SK-N-SH (cell line): ENCODE measurements around the gene NPY2R. TPM values are rescaled to one million over a fixed set of nuclear protein-coding genes. Genes with fewer than 3 reads are reported as not detected.

Experiments
- CTCF ChIA-PET: fragments of 300-600, 350-600 bp; formaldehyde crosslinking; extraction: SDS; loops from one replicate; lab custom pipeline; 2021; lab: Yijun Ruan, JAX
- POLR2A ChIA-PET: fragments of 350-600 bp; sonication (Branson Sonifier 250); formaldehyde crosslinking; extraction: SDS; loops from one replicate; lab custom pipeline; 2020; ENCODE audit warnings: antibody characterized with exemption, inconsistent platforms; lab: Yijun Ruan, JAX
- DNase-seq: peaks from one replicate; pipeline ENCODE4 v3.0.0; 2012
- H2AFZ ChIP-seq: fragments of 200-600 bp; sonication (generic); 2 replicates; pipeline ENCODE4 v1.8.1; 2016; ENCODE audit warnings: antibody characterized with exemption, mild to moderate bottlenecking, low read depth
- H3F3A ChIP-seq: fragments of 200-600 bp; sonication (generic); replicated peaks from 2 replicates; pipeline ENCODE3; 2016; ENCODE audit warnings: antibody characterized with exemption, mild to moderate bottlenecking; ENCODE audit not compliant: insufficient read depth
- H3K27ac ChIP-seq, 2 experiments: fragments of 200-500 bp in 1 of 2; fragments of 200-600 bp in 1 of 2; sonication (Bioruptor generic) in 1 of 2; sonication (generic), shearing (Covaris generic) in 1 of 2; 2 replicates each; pipeline versions ENCODE4 v1.5.1 to v1.6.1; 2014 to 2016; ENCODE audit warnings: low read depth in 2 of 2, inconsistent platforms in 1 of 2, low read length in 1 of 2, mild to moderate bottlenecking in 1 of 2, mixed read lengths in 1 of 2
- H3K27me3 ChIP-seq: fragments of 200-600 bp; sonication (generic), shearing (Covaris generic); 2 replicates; pipeline ENCODE4 v1.6.1; 2016; ENCODE audit warnings: mixed run types; ENCODE audit not compliant: insufficient read depth
- H3K36me3 ChIP-seq, 2 experiments: fragments of 200-500 bp in 1 of 2; fragments of 200-600 bp in 1 of 2; sonication (Bioruptor generic) in 1 of 2; sonication (generic) in 1 of 2; replicated peaks in 1 of 2; 2 replicates each; pipeline versions ENCODE3 to v1.5.1; 2014 to 2016; ENCODE audit warnings: low read length in 1 of 2, mild to moderate bottlenecking in 1 of 2; ENCODE audit not compliant: insufficient read depth in 2 of 2, control insufficient read depth in 1 of 2
- H3K4me1 ChIP-seq, 2 experiments: fragments of 200-500 bp in 1 of 2; fragments of 200-600 bp in 1 of 2; sonication (Bioruptor generic) in 1 of 2; sonication (generic), shearing (Covaris generic) in 1 of 2; 2 replicates each; pipeline versions ENCODE4 v1.5.1 to v1.6.1; 2014 to 2016; ENCODE audit warnings: low read depth in 1 of 2, low read length in 1 of 2, mixed run types in 1 of 2; ENCODE audit not compliant: insufficient read depth in 2 of 2, control insufficient read depth in 1 of 2
- H3K4me2 ChIP-seq: fragments of 200-600 bp; sonication (generic), shearing (Covaris generic); 2 replicates; pipeline ENCODE4 v1.6.1; 2017; ENCODE audit warnings: mixed run types
- H3K4me3 ChIP-seq, 2 experiments: fragments of 200-500 bp in 1 of 2; fragments of 200-600 bp in 1 of 2; sonication (Bioruptor generic) in 1 of 2; sonication (generic), shearing (Covaris generic) in 1 of 2; 2 replicates each; pipeline versions ENCODE4 v1.5.1 to v1.8.1; 2014 to 2016; ENCODE audit warnings: low read depth in 2 of 2, inconsistent platforms in 1 of 2, low read length in 1 of 2, mild to moderate bottlenecking in 1 of 2, mixed read lengths in 1 of 2, moderate library complexity in 1 of 2
- H3K79me2 ChIP-seq: fragments of 200-600 bp; sonication (generic); 2 replicates; pipeline ENCODE4 v1.8.1; 2017; ENCODE audit warnings: mild to moderate bottlenecking; ENCODE audit not compliant: insufficient read depth
- H3K9ac ChIP-seq: fragments of 200-600 bp; sonication (generic); 2 replicates; pipeline ENCODE4 v1.6.1; 2017; ENCODE audit warnings: mixed run types
- H3K9me2 ChIP-seq: fragments of 200-600 bp; sonication (generic); 2 replicates; pipeline ENCODE4 v1.6.1; 2017; ENCODE audit warnings: mixed run types
- H3K9me3 ChIP-seq: fragments of 200-600 bp; sonication (generic); 2 replicates; pipeline ENCODE4 v1.6.1; 2017; ENCODE audit warnings: mixed run types, mild to moderate bottlenecking, moderate library complexity
- H4K20me1 ChIP-seq: fragments of 200-600 bp; sonication (generic); 2 replicates; pipeline ENCODE4 v1.6.1; 2017; ENCODE audit warnings: mild to moderate bottlenecking, mixed run types; ENCODE audit not compliant: insufficient read depth
- CHD2 ChIP-seq: fragments of 150-350 bp; IDR thresholded peaks from 2 replicates; pipeline ENCODE4 v1.6.1; 2018; ENCODE audit warnings: low read length; ENCODE audit not compliant: partially characterized antibody
- ELF1 ChIP-seq: IDR thresholded peaks from 2 replicates; pipeline ENCODE4 v1.4.0; 2012
- EP300 ChIP-seq, 2 experiments: IDR thresholded peaks; 2 replicates each; pipeline versions ENCODE4 v1.4.0 to v1.6.1; 2012; ENCODE audit warnings: borderline replicate concordance in 1 of 2, low read depth in 1 of 2, low read length in 1 of 2
- EZH2phosphoT487 ChIP-seq: fragments of 200-600 bp; sonication (generic); IDR thresholded peaks from 2 replicates; pipeline ENCODE4 v1.6.1; 2017; ENCODE audit warnings: low read depth, mixed run types, mild to moderate bottlenecking, antibody characterized with exemption, moderate library complexity, borderline replicate concordance
- FOXJ3 ChIP-seq: sonication (generic); formaldehyde crosslinking; IDR thresholded peaks from 2 replicates; pipeline ENCODE4 v1.5.1; 2020; ENCODE audit warnings: mild to moderate bottlenecking, missing genetic modification reagents
- FOXM1 ChIP-seq: IDR thresholded peaks from 2 replicates; pipeline ENCODE4 v1.4.0; 2012; ENCODE audit warnings: low read depth, mild to moderate bottlenecking
- GABPA ChIP-seq: IDR thresholded peaks from 2 replicates; pipeline ENCODE4 v1.4.0; 2012; ENCODE audit warnings: low read depth, mild to moderate bottlenecking
- GATA2 ChIP-seq: sonication (generic); formaldehyde crosslinking; IDR thresholded peaks from 2 replicates; pipeline ENCODE4 v1.5.0; 2020; ENCODE audit warnings: mild to moderate bottlenecking, missing genetic modification reagents
- MXI1 ChIP-seq: IDR thresholded peaks from 2 replicates; pipeline ENCODE4 v1.6.1; 2012; ENCODE audit warnings: mild to moderate bottlenecking, low read depth, low read length, improper control_type of control experiment
- NFIC ChIP-seq: IDR thresholded peaks from 2 replicates; pipeline ENCODE4 v1.4.0; 2012; ENCODE audit warnings: borderline replicate concordance
- PBX3 ChIP-seq: IDR thresholded peaks from 2 replicates; pipeline ENCODE4; 2012
- POLR2AphosphoS5 ChIP-seq: IDR thresholded peaks from 2 replicates; pipeline ENCODE4 v1.6.1; 2012; ENCODE audit warnings: low read depth, low read length
- RAD21 ChIP-seq: IDR thresholded peaks from 2 replicates; pipeline ENCODE4 v1.6.1; 2012; ENCODE audit warnings: mild to moderate bottlenecking, low read length
- RXRA ChIP-seq: IDR thresholded peaks from 2 replicates; pipeline ENCODE4 v1.4.0; 2012; ENCODE audit warnings: low read depth, mild to moderate bottlenecking, borderline replicate concordance
- SIN3A ChIP-seq: IDR thresholded peaks from 2 replicates; pipeline ENCODE4 v1.6.1; 2012; ENCODE audit warnings: low read depth, mild to moderate bottlenecking, low read length, moderate library complexity, borderline replicate concordance
- TAF1 ChIP-seq: IDR thresholded peaks from 2 replicates; pipeline ENCODE4 v1.6.1; 2012; ENCODE audit warnings: low read depth, mild to moderate bottlenecking, low read length, moderate library complexity, borderline replicate concordance
- TEAD4 ChIP-seq: IDR thresholded peaks from 2 replicates; pipeline ENCODE4 v1.4.0; 2012; ENCODE audit warnings: mild to moderate bottlenecking, borderline replicate concordance; ENCODE audit not compliant: insufficient read depth
- USF1 ChIP-seq: IDR thresholded peaks from 2 replicates; pipeline ENCODE4 v1.4.0; 2012; ENCODE audit warnings: low read depth, borderline replicate concordance
- YY1 ChIP-seq: IDR thresholded peaks from 2 replicates; pipeline ENCODE4 v1.4.0; 2012; ENCODE audit warnings: low read depth, mild to moderate bottlenecking
- ZBTB33 ChIP-seq: IDR thresholded peaks from 2 replicates; pipeline ENCODE4 v1.4.0; 2012; ENCODE audit warnings: low read depth, borderline replicate concordance
- WGBS: methylation state at CpG from one replicate; pipeline ENCODE4 v1.1.6; 2017; ENCODE audit warnings: low lambda C conversion rate; 5-methylcytosine and 5-hydroxymethylcytosine counted together
- polyA plus RNA-seq, 3 experiments: library from polyadenylated mRNA; depleted of rRNA; stranded (reverse); fragments of >200 nt; gene quantifications; 2 replicates each; pipeline ENCODE4 v1.2.3, GENCODE V29; 2012

Gene NPY2R
- polyA plus RNA-seq, 1 of the 3 experiments (the other 2 are of a cell fraction) = not detected

GRCh38 chr4:155179216-155179615 lies 29.2 kb upstream of the NPY2R start:
- no peaks in the 10 kb centered on the region for H3F3A ChIP-seq
- H3K4me1 ChIP-seq = no peaks in the 10 kb centered on the region
- H3K4me3 ChIP-seq = no peak overlapping the region
- POLR2A ChIA-PET = no interaction called here
- no peaks in the 10 kb centered on the region for H4K20me1 ChIP-seq
- no peaks in the 10 kb centered on the region for H3K36me3 ChIP-seq
- H3K27ac ChIP-seq = no peak overlapping the region
- no peaks in the 10 kb centered on the region for H3K9me3 ChIP-seq
- H3K79me2 ChIP-seq = no peaks in the 10 kb centered on the region
- TF ChIP-seq GABPA (no peak), GATA2 (no peak), EZH2phosphoT487 (no peak), SIN3A (no peak), USF1 (no peak), TAF1 (no peak), ZBTB33 (no peak), FOXJ3 (no peak), NFIC (no peak), POLR2AphosphoS5 (no peak), RXRA (no peak), TEAD4 (no peak), RAD21 (no peak), FOXM1 (no peak), EP300 (IDR thresholded peaks at IDR 0.05; ENCODE audit: borderline replicate concordance in 1 of 2, low read depth in 1 of 2, low read length in 1 of 2) (no peak), PBX3 (no peak), ELF1 (no peak)
- no peak overlapping the region for H3K4me2 ChIP-seq
- WGBS = 37% methylated on average over 2 of the region's 2 CpGs
- no peaks in the 10 kb centered on the region for H3K27me3 ChIP-seq
- CTCF ChIA-PET = interaction anchor here (1.0 kb wide), 1 partner anchor 175 kb away, joined by 5 read pairs; no protein-coding TSS in a partner anchor
- no peak overlapping the region for H3K9ac ChIP-seq
- H2AFZ ChIP-seq = no peak overlapping the region
- no peak for DNase-seq
- no peaks in the 10 kb centered on the region for H3K9me2 ChIP-seq

GRCh38 chr4:155186972-155187371 lies 21.5 kb upstream of the NPY2R start:
- Histone ChIP-seq H3K4me3 (no peak overlapping the region), H3K79me2 (no peaks in the 10 kb centered on the region), H3K27ac (no peak overlapping the region), H3F3A (no peaks in the 10 kb centered on the region), H3K4me1 (peaks cover 0 to 2% of the 10 kb centered on the region in 2 experiments; a peak in 1 of 4 replicates), H3K36me3 (no peaks in the 10 kb centered on the region), H3K9me2 (no peaks in the 10 kb centered on the region), H3K9ac (no peak overlapping the region), H3K9me3 (no peaks in the 10 kb centered on the region), H3K4me2 (no peak overlapping the region), H3K27me3 (no peaks in the 10 kb centered on the region), H4K20me1 (no peaks in the 10 kb centered on the region), H2AFZ (no peak overlapping the region)
- POLR2A ChIA-PET = no interaction called here
- no peak for TF ChIP-seq FOXM1
- no peak for TF ChIP-seq TAF1
- no peak for TF ChIP-seq EP300 (IDR thresholded peaks at IDR 0.05; ENCODE audit: borderline replicate concordance in 1 of 2, low read depth in 1 of 2, low read length in 1 of 2)
- no peak for TF ChIP-seq MXI1
- no peak for TF ChIP-seq USF1
- TF ChIP-seq GABPA = no peak
- TF ChIP-seq YY1 = no peak
- no peak for TF ChIP-seq ELF1
- no peak for TF ChIP-seq CHD2
- TF ChIP-seq RXRA = no peak
- TF ChIP-seq NFIC = no peak
- TF ChIP-seq GATA2 = no peak
- TF ChIP-seq EZH2phosphoT487 = no peak
- 27% methylated on average over 2 of the region's 2 CpGs for WGBS
- no peak for DNase-seq
- CTCF ChIA-PET = interaction anchor here (0.9 to 1.4 kb wide), 2 partner anchors 11 to 21 kb away, joined by 3 read pairs; partner anchors contain the start of gene NPY2R
